Colonic mucosa (tissue), 4 donors: ENCODE data around the gene NPC2. TPM values are rescaled to one million over a fixed set of nuclear protein-coding genes. Genes with fewer than 3 reads are reported as not detected.

Experiments used
- DNase-seq: peaks from one replicate; pipeline ENCODE4 v3.0.0-alpha.2; 2020
- H3K27ac ChIP-seq: fragments of 200-600 bp; one replicate; pipeline ENCODE4 v1.8.0; 2021
- H3K27me3 ChIP-seq: fragments of 200-600 bp; one replicate; pipeline ENCODE4 v1.8.0; 2021
- H3K36me3 ChIP-seq: fragments of 200-600 bp; one replicate; pipeline ENCODE4 v1.8.0; 2021
- H3K4me1 ChIP-seq: fragments of 200-600 bp; one replicate; pipeline ENCODE4 v1.8.0; 2021; ENCODE audit warnings: mild to moderate bottlenecking
- H3K4me3 ChIP-seq: fragments of 200-600 bp; one replicate; pipeline ENCODE4 v1.8.0; 2021
- H3K9ac ChIP-seq, 2 donors: one replicate each; pipeline ENCODE4 v1.7.0; 2013; ENCODE audit warnings: control low read depth in 2 of 2, low read depth in 2 of 2, low read length in 2 of 2
- H3K9me3 ChIP-seq: fragments of 200-600 bp; one replicate; pipeline ENCODE4 v1.8.0; 2021
- CTCF ChIP-seq: fragments of 200-600 bp; IDR thresholded peaks from one replicate; pipeline ENCODE4 v1.8.0; 2022; ENCODE audit warnings: antibody characterized with exemption, mild to moderate bottlenecking
- intact Hi-C: fragments of 100-400 bp; cut with DNase I; formaldehyde crosslinking; loops from one replicate; pipeline ENCODE4 v1.14.1; 2022
- total RNA-seq, 2 donors: library from RNA; stranded (reverse); fragmentation: NEBNext Ultra II Directional in 1 of 2; extraction: Animal tissue kit (Norgen Biotek cat#: 25700) in 1 of 2; gene quantifications; one replicate each; pipeline ENCODE4 v1.2.1, GENCODE V29; 2021
- donor health status: healthy.
- donor health status: DM: no; HTN: no; CAD: no.
- donor health status: DM: no; HTN: no; CAD: no.

Gene NPC2
- total RNA-seq, 2 donors from 2014 or later = 93.6 to 233 TPM

- DNase-seq = no peak
Measured at GRCh38 chr14:74441113-74441512, 52.0 kb downstream of the NPC2 start.

GRCh38 chr14:74438351-74438915, 54.7 kb downstream of the NPC2 start:
- no peak overlapping the region for H3K4me3 ChIP-seq
- H3K4me1 ChIP-seq = no peaks in the 10 kb centered on the region
- H3K9ac ChIP-seq = no peak overlapping the region
- no peak overlapping the region for H3K27ac ChIP-seq
- DNase-seq = no peak
- H3K9me3 ChIP-seq = no peaks in the 10 kb centered on the region
- H3K36me3 ChIP-seq = no peaks in the 10 kb centered on the region
- H3K27me3 ChIP-seq = no peaks in the 10 kb centered on the region
- intact Hi-C loops = no loop called here
- no peak for TF ChIP-seq CTCF

More at GRCh38 chr14:74441113-74441512, 52.0 kb downstream of the NPC2 start:
- Histone ChIP-seq H3K9me3 (no peaks in the 10 kb centered on the region), H3K27ac (no peak overlapping the region), H3K27me3 (no peaks in the 10 kb centered on the region), H3K36me3 (no peaks in the 10 kb centered on the region), H3K4me3 (no peak overlapping the region), H3K9ac (no peak overlapping the region), H3K4me1 (no peaks in the 10 kb centered on the region)
- intact Hi-C loops = no loop called here
- no peak for TF ChIP-seq CTCF

GRCh38 chr14:74437496-74438053, 55.5 kb downstream of the NPC2 start:
- no peaks in the 10 kb centered on the region for H3K9me3 ChIP-seq
- no peak overlapping the region for H3K27ac ChIP-seq
- intact Hi-C loops = no loop called here
- no peaks in the 10 kb centered on the region for H3K36me3 ChIP-seq
- DNase-seq = no peak
- no peaks in the 10 kb centered on the region for H3K27me3 ChIP-seq
- H3K4me1 ChIP-seq = no peaks in the 10 kb centered on the region
- no peak for TF ChIP-seq CTCF
- H3K9ac ChIP-seq = no peak overlapping the region
- H3K4me3 ChIP-seq = no peak overlapping the region

- no peak overlapping the region for H3K9ac ChIP-seq
- DNase-seq = no peak
- no peaks in the 10 kb centered on the region for H3K27me3 ChIP-seq
- H3K36me3 ChIP-seq = no peaks in the 10 kb centered on the region
- H3K4me3 ChIP-seq = no peak overlapping the region
- no peaks in the 10 kb centered on the region for H3K4me1 ChIP-seq
- TF ChIP-seq CTCF = no peak
- H3K27ac ChIP-seq = no peak overlapping the region
- intact Hi-C loops = no loop called here
- no peaks in the 10 kb centered on the region for H3K9me3 ChIP-seq
Measured at GRCh38 chr14:74434294-74434693, 58.8 kb downstream of the NPC2 start.

- no peak for DNase-seq
- no peaks in the 10 kb centered on the region for H3K36me3 ChIP-seq
- H3K27me3 ChIP-seq = peaks cover 3% of the 10 kb centered on the region
- H3K9ac ChIP-seq = no peak overlapping the region
- H3K4me3 ChIP-seq = no peak overlapping the region
- H3K4me1 ChIP-seq = no peaks in the 10 kb centered on the region
- H3K9me3 ChIP-seq = no peaks in the 10 kb centered on the region
- TF ChIP-seq CTCF = no peak
- intact Hi-C loops = no loop called here
- no peak overlapping the region for H3K27ac ChIP-seq
Measured at GRCh38 chr14:74429991-74430390, 63.1 kb downstream of the NPC2 start.

Other genes starting within 250 kb of the NPC2 start
- 10 to 100 TPM; 46.2 to 46.6 TPM for gene ABCD4, start 190.4 kb downstream of the NPC2 start, total RNA-seq
- under 1 TPM in 1 of 2 donors, not detected in 1; 0.30 TPM for gene VRTN, start 144.8 kb downstream of the NPC2 start, total RNA-seq
- gene SYNDIG1L, start 67.1 kb downstream of the NPC2 start, total RNA-seq = under 1 TPM in 1 of 2 donors, not detected in 1; 0.24 TPM
- 10 to 100 TPM; 42.0 to 43.1 TPM for gene ISCA2, start 460 bp upstream of the NPC2 start, total RNA-seq
- 1 to 10 TPM; 1.9 to 3.7 TPM for gene LTBP2, start 118.9 kb upstream of the NPC2 start, total RNA-seq
- 10 to 100 TPM; 37.2 to 37.5 TPM for gene AREL1, start 219.8 kb upstream of the NPC2 start, total RNA-seq
- 10 to 100 TPM; 40.3 to 42.2 TPM for gene FCF1, start 219.8 kb upstream of the NPC2 start, total RNA-seq